Measurements from ENCODE around the gene SMARCB1. TPM values are rescaled to one million over a fixed set of nuclear protein-coding genes. Genes with fewer than 3 reads are reported as not detected.

Gene SMARCB1
- total and polyA plus RNA-seq, 2 of the 4 experiments (the other 2 are of a cell fraction): 110 to 159 TPM

GRCh38 chr22:23786261-23786710 lies 480 bp upstream of the SMARCB1 start:
- H3K9me1 ChIP-seq (ENCODE audit: insufficient read depth, low read length): peaks cover 18% of the 10 kb centered on the region
- ChIA-PET CTCF (interaction anchor here (0.7 kb wide), 1 partner anchor 16 kb away, joined by 3 read pairs; no protein-coding TSS in a partner anchor), POLR2A (ENCODE audit: unreplicated experiment) (interaction anchor here (0.9 kb wide), 1 partner anchor 128 kb away, joined by 3 read pairs; no protein-coding TSS in a partner anchor)
- peak overlapping the region; percentile 76 for H3K4me3 ChIP-seq (ENCODE audit: insufficient read depth, low read depth, low read length)
- no peak for ATAC-seq (ENCODE audit: low read depth)
- peak overlapping the region; percentile 53 for H2BK5ac ChIP-seq (ENCODE audit: low read depth, low read length, poor library complexity, severe bottlenecking)
- dilution Hi-C loops (cut with HindIII; ENCODE audit: low sequenced_read_pairs, unreplicated experiment) (no loop called here), intact Hi-C loops (cut with micrococcal nuclease) (no loop called here), in situ Hi-C loops (cut with MboI; ENCODE audit: low sequenced_read_pairs) (no loop called here)
- peak overlapping the region; percentile 82 for H2AK5ac ChIP-seq (ENCODE audit: low read depth, low read length)
- H2BK20ac ChIP-seq (ENCODE audit: low read depth, low read length): peak overlapping the region; percentile 62; the same call in 1 of the 2 replicates
- H3K18ac ChIP-seq (ENCODE audit: low read depth, low read length): peak overlapping the region; percentile 3; the same call in 1 of the 2 replicates
- H4K20me1 ChIP-seq (ENCODE audit: insufficient read depth, low read length): peaks cover 39% of the 10 kb centered on the region
- H2BK120ac ChIP-seq (ENCODE audit: low read depth, low read length): peak overlapping the region; percentile 78
- no CpG with 5 or more reads among the region's 9 CpGs for WGBS, 2 experiments (ENCODE audit: extremely low coverage in 2 of 2, insufficient read length in 1 of 2)
- peak overlapping the region; percentile 92 for H4K91ac ChIP-seq (ENCODE audit: insufficient read depth, low read depth, low read length)
- no TSS peak for BruUV-seq (replicated peaks)
- peak overlapping the region; percentile 28; the same call in 1 of the 2 replicates for H3K23ac ChIP-seq (ENCODE audit: low read depth, low read length)
- no peak for TF ChIP-seq CHD1 (IDR thresholded peaks at IDR 0.05; ENCODE audit: low read depth, low read length)
- 0 out of 2 replicates have a peak overlapping the region, but pooled peaks have one; percentile 33 for H3K56ac ChIP-seq (ENCODE audit: extremely low read depth, insufficient read depth, low read length)
- H3K9ac ChIP-seq (ENCODE audit: low read depth, low read length): peak overlapping the region; percentile 56
- H4K8ac ChIP-seq (ENCODE audit: low read depth in 2 of 2, low read length in 2 of 2): peak overlapping the region; percentile 73 to 86
- no peak for DNase-seq
- H2BK15ac ChIP-seq (ENCODE audit: low read depth, low read length): peak overlapping the region; percentile 25; the same call in 2 of the 3 replicates
- no peaks in the 10 kb centered on the region for H3K27me3 ChIP-seq (ENCODE audit: control insufficient read depth, insufficient read depth, low read length)
- no peaks in the 10 kb centered on the region for H3K9me3 ChIP-seq (ENCODE audit: control insufficient read depth, insufficient read depth, low read length)
- H3K27ac ChIP-seq (ENCODE audit: insufficient read depth, low read length): peak overlapping the region; percentile 70
- H3K4me1 ChIP-seq (ENCODE audit: control insufficient read depth, insufficient read depth, low read length): peaks cover 27% of the 10 kb centered on the region
- H3K14ac ChIP-seq (replicated peaks; ENCODE audit: low read depth, low read length): peak overlapping the region; percentile 41
- peak overlapping the region; percentile 96 for H3K4ac ChIP-seq (ENCODE audit: low read depth, low read length)
- peaks cover 21 to 41% of the 10 kb centered on the region in 2 experiments for H3K79me1 ChIP-seq (ENCODE audit: low read depth in 1 of 2, low read length in 2 of 2)
- H2AFZ ChIP-seq (replicated peaks; ENCODE audit: low read length, poor library complexity): peak overlapping the region; percentile 96
- peak overlapping the region; percentile 95 for H2AK9ac ChIP-seq (replicated peaks; ENCODE audit: low read depth, low read length, poor library complexity)
- peak overlapping the region; percentile 68 for H3K4me2 ChIP-seq (ENCODE audit: low read depth, low read length)
- peak overlapping the region; percentile 86 for H4K5ac ChIP-seq (ENCODE audit: low read depth, low read length)
- H3K36me3 ChIP-seq (ENCODE audit: control insufficient read depth, insufficient read depth, low read length): 0 out of 2 replicates have a peak, but pooled peaks cover 3% of the 10 kb centered on the region
